ENCODE results near the gene CA4.

GRCh38 chr17:60134396-60135150, 15.2 kb upstream of the CA4 start:
- no peak for TF ChIP-seq CBFB (CRISPR knock-in tag; IDR thresholded peaks at IDR 0.05; ENCODE audit: low read depth)
- TF ChIP-seq, protein P1, sequence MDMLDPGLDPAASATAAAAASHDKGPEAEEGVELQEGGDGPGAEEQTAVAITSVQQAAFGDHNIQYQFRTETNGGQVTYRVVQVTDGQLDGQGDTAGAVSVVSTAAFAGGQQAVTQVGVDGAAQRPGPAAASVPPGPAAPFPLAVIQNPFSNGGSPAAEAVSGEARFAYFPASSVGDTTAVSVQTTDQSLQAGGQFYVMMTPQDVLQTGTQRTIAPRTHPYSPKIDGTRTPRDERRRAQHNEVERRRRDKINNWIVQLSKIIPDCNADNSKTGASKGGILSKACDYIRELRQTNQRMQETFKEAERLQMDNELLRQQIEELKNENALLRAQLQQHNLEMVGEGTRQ (CRISPR knock-in tag; IDR thresholded peaks at IDR 0.05), result no peak
- TF ChIP-seq ETV6 (CRISPR knock-in tag; IDR thresholded peaks at IDR 0.05), result no peak
- no peak for TF ChIP-seq ZNF425 (CRISPR knock-in tag; conservative IDR thresholded peaks at IDR 0.05)
- TF ChIP-seq TCF7 (CRISPR knock-in tag; IDR thresholded peaks at IDR 0.05; ENCODE audit: low read depth), result no peak
- TF ChIP-seq CTCF (IDR thresholded peaks at IDR 0.05), result no peak
- TF ChIP-seq SP1 (CRISPR knock-in tag; conservative IDR thresholded peaks at IDR 0.05), result no peak
- no peak for TF ChIP-seq ZNF317 (CRISPR knock-in tag; IDR thresholded peaks at IDR 0.05; ENCODE audit: borderline replicate concordance, low read depth)
- no peak for TF ChIP-seq NFYB (CRISPR knock-in tag; conservative IDR thresholded peaks at IDR 0.05; ENCODE audit: low read depth)
- TF ChIP-seq JUN (CRISPR knock-in tag; IDR thresholded peaks at IDR 0.05), result no peak
- TF ChIP-seq CREM (CRISPR knock-in tag; IDR thresholded peaks at IDR 0.05), result no peak
- no peak for TF ChIP-seq FOXJ3 (CRISPR knock-in tag; IDR thresholded peaks at IDR 0.05; ENCODE audit: borderline replicate concordance)
- TF ChIP-seq RELA (CRISPR knock-in tag; IDR thresholded peaks at IDR 0.05; ENCODE audit: borderline replicate concordance), result no peak
- no peak for TF ChIP-seq ZSCAN18 (CRISPR knock-in tag; IDR thresholded peaks at IDR 0.05)
